Endothelial cell (in vitro differentiated cells): Measurements from ENCODE around the gene LTBR. TPM values are rescaled to one million over a fixed set of nuclear protein-coding genes. Genes with fewer than 3 reads are reported as not detected.

ENCODE experiments used
- DNase-seq: peaks from one replicate; pipeline ENCODE4 v3.0.0; 2021; ENCODE audit warnings: low spot score
- H3K27ac Mint-ChIP-seq: one replicate; pipeline ENCODE4 v1.8.0; 2021; ENCODE audit warnings: mixed read lengths, inconsistent platforms; ENCODE audit not compliant: unreplicated experiment
- H3K27me3 Mint-ChIP-seq: one replicate; pipeline ENCODE4 v1.8.0; 2021; ENCODE audit warnings: mild to moderate bottlenecking, moderate library complexity, mixed read lengths, inconsistent platforms; ENCODE audit not compliant: unreplicated experiment
- H3K36me3 Mint-ChIP-seq: one replicate; pipeline ENCODE4 v1.8.0; 2021; ENCODE audit warnings: mild to moderate bottlenecking, low read depth, mixed read lengths, inconsistent platforms; ENCODE audit not compliant: unreplicated experiment
- H3K4me1 Mint-ChIP-seq: one replicate; pipeline ENCODE4 v1.8.0; 2021; ENCODE audit warnings: mild to moderate bottlenecking, mixed read lengths, inconsistent platforms; ENCODE audit not compliant: unreplicated experiment
- H3K4me3 Mint-ChIP-seq: one replicate; pipeline ENCODE4 v1.8.0; 2021; ENCODE audit warnings: mild to moderate bottlenecking, mixed read lengths, inconsistent platforms; ENCODE audit not compliant: unreplicated experiment
- H3K9me3 Mint-ChIP-seq: one replicate; pipeline ENCODE4 v1.8.0; 2021; ENCODE audit warnings: mixed read lengths, inconsistent platforms; ENCODE audit not compliant: unreplicated experiment
- total RNA-seq: library from RNA; stranded (reverse); fragmentation: NEBNext Ultra II Directional; extraction: Animal tissue kit (Norgen Biotek cat#: 25700); gene quantifications from one replicate; pipeline ENCODE4 v1.2.1, GENCODE V29; 2021; ENCODE audit not compliant: unreplicated experiment
- TF ChIP-seq, protein P1 (sequence below): fragments of 200-600 bp; sonication (generic); IDR thresholded peaks from one replicate; pipeline ENCODE4 v1.5.0; 2021; ENCODE audit warnings: antibody characterized with exemption; ENCODE audit not compliant: unreplicated experiment

LTBR gene
- total RNA-seq, 1 donor from 2014 or later = 40.3 TPM

DNA sequence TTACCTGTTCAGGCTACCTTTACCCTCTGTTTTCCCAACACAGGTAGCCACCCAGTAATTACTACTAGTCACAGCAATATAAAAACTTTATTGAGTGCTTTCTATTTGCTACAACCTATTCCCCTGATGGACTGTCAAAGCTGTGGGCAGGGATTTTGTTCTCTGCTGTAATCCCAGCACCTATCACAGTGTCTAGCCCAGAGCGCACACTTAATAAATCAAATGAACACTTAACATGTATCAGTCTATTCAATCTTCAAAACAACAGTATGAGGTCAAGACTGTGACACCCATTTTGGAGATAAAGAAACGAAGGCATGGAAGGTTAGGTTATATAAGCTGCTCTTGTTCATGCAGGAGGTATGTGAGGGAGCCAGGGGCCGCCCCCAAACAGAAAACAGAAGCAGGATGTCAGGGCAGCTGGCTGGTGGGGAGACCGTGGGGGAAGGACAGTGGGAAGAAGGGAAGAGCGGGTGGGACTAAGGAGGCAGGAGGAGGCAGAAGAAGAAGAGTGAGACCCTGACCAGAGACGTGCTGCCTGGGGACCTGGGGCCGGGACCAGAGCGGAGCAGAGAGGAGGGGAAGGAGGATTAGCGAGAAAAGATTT is 43.8 kb upstream of the LTBR start:
- H3K36me3 Mint-ChIP-seq = peaks cover 3% of the 10 kb centered on the region

DNA sequence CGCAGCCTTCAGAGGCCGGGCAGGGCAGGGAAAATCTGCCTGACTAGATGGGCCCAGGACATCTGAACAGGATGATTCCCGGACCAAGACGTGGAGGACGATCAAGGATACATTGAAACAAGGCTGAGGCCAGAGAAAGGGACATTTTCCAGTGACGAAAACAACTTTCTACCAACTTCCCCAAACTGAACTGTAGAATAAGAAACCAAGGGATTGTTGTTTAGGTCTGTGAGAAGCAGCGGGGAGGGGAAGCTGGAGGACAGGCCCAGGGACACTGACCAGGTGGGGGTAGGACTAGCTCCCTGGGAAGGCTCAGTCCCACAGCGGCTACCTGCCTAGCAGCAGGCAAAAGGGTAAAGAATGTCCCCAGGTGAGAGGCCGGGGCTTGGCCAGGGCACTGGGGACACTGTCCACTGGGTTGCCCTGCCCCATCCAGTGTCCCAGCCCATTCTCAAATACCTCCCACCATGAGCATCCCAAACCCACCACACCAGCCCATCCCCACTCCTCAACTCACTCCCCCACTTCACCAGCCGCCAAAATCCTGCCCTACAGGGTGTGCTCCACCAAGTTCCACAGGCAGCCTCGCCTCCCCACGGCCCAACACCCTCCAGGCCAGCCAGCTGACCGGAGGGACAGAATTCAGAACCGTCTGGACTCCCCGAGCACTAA is 43.1 kb upstream of the LTBR start:
- peaks cover 15% of the 10 kb centered on the region for H3K27me3 Mint-ChIP-seq
- TF ChIP-seq, protein P1, sequence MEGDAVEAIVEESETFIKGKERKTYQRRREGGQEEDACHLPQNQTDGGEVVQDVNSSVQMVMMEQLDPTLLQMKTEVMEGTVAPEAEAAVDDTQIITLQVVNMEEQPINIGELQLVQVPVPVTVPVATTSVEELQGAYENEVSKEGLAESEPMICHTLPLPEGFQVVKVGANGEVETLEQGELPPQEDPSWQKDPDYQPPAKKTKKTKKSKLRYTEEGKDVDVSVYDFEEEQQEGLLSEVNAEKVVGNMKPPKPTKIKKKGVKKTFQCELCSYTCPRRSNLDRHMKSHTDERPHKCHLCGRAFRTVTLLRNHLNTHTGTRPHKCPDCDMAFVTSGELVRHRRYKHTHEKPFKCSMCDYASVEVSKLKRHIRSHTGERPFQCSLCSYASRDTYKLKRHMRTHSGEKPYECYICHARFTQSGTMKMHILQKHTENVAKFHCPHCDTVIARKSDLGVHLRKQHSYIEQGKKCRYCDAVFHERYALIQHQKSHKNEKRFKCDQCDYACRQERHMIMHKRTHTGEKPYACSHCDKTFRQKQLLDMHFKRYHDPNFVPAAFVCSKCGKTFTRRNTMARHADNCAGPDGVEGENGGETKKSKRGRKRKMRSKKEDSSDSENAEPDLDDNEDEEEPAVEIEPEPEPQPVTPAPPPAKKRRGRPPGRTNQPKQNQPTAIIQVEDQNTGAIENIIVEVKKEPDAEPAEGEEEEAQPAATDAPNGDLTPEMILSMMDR = no peak
- no peak overlapping the region for H3K27ac Mint-ChIP-seq
- peaks cover 27% of the 10 kb centered on the region for H3K4me1 Mint-ChIP-seq
- H3K36me3 Mint-ChIP-seq = peaks cover 4% of the 10 kb centered on the region
- DNase-seq = no peak
- no peaks in the 10 kb centered on the region for H3K9me3 Mint-ChIP-seq
- H3K4me3 Mint-ChIP-seq = no peak overlapping the region

More for the DNA sequence above, 43.8 kb upstream of the LTBR start:
- no peak for DNase-seq
- no peaks in the 10 kb centered on the region for H3K9me3 Mint-ChIP-seq
- peaks cover 28% of the 10 kb centered on the region for H3K4me1 Mint-ChIP-seq
- TF ChIP-seq, protein P1 = no peak
- H3K27me3 Mint-ChIP-seq = peaks cover 15% of the 10 kb centered on the region
- no peak overlapping the region for H3K4me3 Mint-ChIP-seq
- H3K27ac Mint-ChIP-seq = no peak overlapping the region

GRCh38 chr12:6341417-6342139 is 42.4 kb upstream of the LTBR start, which contains the start of gene TNFRSF1A:
Gene TNFRSF1A (minus strand): TSS chr12:6342076. CDS start chr12:6341814, 262 bp downstream.
- TF ChIP-seq, protein P1 = no peak
- peaks cover 11% of the 10 kb centered on the region for H3K27me3 Mint-ChIP-seq
- H3K4me1 Mint-ChIP-seq = peaks cover 27% of the 10 kb centered on the region
- peaks cover 4% of the 10 kb centered on the region for H3K36me3 Mint-ChIP-seq
- no peak within 1 kb of the TSS for H3K4me3 Mint-ChIP-seq
- DNase-seq = peak; percentile 48
- H3K9me3 Mint-ChIP-seq = no peaks in the 10 kb centered on the region
- peak within 1 kb of the TSS; percentile 95 for H3K27ac Mint-ChIP-seq

DNA sequence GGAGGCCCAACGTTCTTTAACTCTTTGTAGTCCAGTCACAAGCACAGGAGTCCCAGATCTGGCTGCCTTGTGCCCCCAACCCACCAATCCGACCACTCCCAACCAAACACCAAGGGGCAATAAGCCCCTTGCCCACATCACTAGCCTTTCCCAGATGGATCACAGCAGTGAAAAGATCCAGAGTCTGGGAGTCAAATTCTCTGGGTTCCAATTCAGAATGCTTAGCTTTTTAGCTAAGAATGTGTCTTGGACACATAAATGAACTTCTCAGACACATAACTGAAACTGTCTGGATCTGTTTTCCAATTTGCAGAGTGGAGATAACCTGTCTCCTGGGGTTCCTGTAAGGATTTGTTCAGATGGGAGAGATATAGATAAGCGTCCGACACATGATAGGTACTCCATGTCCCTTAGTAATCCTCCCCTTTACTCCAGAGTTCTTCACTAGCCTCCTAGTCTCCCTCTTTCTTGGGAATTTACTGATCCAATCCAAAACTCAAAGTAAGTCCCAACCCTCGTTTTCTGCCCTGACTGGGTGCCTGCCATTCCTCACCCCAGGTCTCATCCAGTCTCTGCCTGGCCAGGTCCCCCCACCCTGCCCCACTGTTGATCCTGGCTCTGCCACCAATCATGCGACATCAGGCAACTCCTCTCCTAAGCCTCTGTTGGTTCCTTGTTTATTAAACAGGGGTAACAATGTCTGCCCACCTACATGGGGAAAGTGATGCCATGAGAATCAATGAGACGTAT is 41.6 kb upstream of the LTBR start:
- TF ChIP-seq, protein P1 = no peak
- Mint-ChIP-seq H3K27me3 (peaks cover 11% of the 10 kb centered on the region), H3K4me1 (peaks cover 33% of the 10 kb centered on the region), H3K36me3 (peaks cover 4% of the 10 kb centered on the region), H3K4me3 (no peak overlapping the region), H3K27ac (peak overlapping the region; percentile 95), H3K9me3 (no peaks in the 10 kb centered on the region)
- no peak for DNase-seq
